Measurements from ENCODE around the gene BICDL1. TPM values are rescaled to one million over a fixed set of nuclear protein-coding genes. Genes with fewer than 3 reads are reported as not detected.

BICDL1 gene
- total RNA-seq, 1 experiment from 2014 or later, result 2.4 TPM

GRCh38 chr12:119989731-119990381 lies 820 bp downstream of the BICDL1 start:
- intact Hi-C loops (cut with micrococcal nuclease; ENCODE audit: unreplicated experiment), result loop anchor here (2.0 kb wide), 1 partner anchor 97 kb away; no protein-coding TSS in a partner anchor
- Histone ChIP-seq H3K4me3 (ENCODE audit: low read depth, low read length, poor library complexity, severe bottlenecking) (peak overlapping the region; percentile 61), H3K4me1 (ENCODE audit: insufficient read depth, low read length, poor library complexity, severe bottlenecking) (no peaks in the 10 kb centered on the region), H3K9me3 (ENCODE audit: low read depth, low read length, poor library complexity, severe bottlenecking) (no peaks in the 10 kb centered on the region), H3K36me3 (ENCODE audit: insufficient read depth, low read length, poor library complexity, severe bottlenecking) (no peaks in the 10 kb centered on the region), H3K27ac (ENCODE audit: low read depth, low read length, poor library complexity, severe bottlenecking) (no peak overlapping the region), H3K27me3 (replicated peaks; ENCODE audit: insufficient read depth, low read depth, low read length, poor library complexity) (peaks cover 37% of the 10 kb centered on the region)
- TF ChIP-seq EZH2 (IDR thresholded peaks at IDR 0.05; ENCODE audit: borderline replicate concordance, low read depth, low read length, poor library complexity, severe bottlenecking), result peak; percentile 37
- TF ChIP-seq, protein P1, sequence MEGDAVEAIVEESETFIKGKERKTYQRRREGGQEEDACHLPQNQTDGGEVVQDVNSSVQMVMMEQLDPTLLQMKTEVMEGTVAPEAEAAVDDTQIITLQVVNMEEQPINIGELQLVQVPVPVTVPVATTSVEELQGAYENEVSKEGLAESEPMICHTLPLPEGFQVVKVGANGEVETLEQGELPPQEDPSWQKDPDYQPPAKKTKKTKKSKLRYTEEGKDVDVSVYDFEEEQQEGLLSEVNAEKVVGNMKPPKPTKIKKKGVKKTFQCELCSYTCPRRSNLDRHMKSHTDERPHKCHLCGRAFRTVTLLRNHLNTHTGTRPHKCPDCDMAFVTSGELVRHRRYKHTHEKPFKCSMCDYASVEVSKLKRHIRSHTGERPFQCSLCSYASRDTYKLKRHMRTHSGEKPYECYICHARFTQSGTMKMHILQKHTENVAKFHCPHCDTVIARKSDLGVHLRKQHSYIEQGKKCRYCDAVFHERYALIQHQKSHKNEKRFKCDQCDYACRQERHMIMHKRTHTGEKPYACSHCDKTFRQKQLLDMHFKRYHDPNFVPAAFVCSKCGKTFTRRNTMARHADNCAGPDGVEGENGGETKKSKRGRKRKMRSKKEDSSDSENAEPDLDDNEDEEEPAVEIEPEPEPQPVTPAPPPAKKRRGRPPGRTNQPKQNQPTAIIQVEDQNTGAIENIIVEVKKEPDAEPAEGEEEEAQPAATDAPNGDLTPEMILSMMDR (conservative IDR thresholded peaks at IDR 0.05; ENCODE audit: low read depth, low read length), result no peak
- ChIA-PET POLR2A (ENCODE audit: low non-redundant PET) (no interaction called here), CTCF (no interaction called here)
- DNase-seq (ENCODE audit: low spot score), result peak; percentile 71
- no TSS peak for BruUV-seq (replicated peaks)

- ChIA-PET CTCF (no interaction called here), POLR2A (ENCODE audit: low non-redundant PET) (no interaction called here)
- BruUV-seq (replicated peaks), result no TSS peak
Measured at GRCh38 chr12:119990382-119990874, 1.4 kb downstream of the BICDL1 start.

DNA sequence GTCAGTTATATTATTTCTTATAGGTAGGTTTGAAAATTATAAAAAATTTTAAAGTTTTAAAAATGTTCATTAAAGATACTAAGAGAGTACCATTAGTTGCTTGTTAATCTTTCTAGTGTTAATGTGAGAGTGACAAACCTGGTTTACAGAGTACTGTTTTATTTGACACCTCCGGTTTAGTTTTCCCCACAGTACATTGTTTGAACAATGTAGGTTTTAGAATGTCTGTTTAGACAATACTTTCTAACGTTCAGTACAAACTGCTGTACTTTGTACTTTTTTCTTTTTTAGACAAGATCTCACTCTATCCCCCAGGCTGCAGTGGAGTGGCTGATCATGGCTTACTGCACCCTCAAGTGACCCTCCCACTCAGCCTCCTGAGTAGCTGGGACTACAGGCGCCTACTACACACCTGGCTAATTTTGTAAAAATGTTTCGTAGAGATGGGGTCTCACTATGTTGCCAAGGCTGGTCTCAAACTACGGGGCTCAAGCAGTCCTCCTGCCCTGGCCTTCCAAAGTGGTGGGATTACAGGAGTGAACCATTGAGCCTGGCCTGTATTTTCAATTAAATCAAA lies 3.2 kb downstream of the BICDL1 start:
- ChIA-PET CTCF (no interaction called here), POLR2A (ENCODE audit: low non-redundant PET) (no interaction called here)
- Histone ChIP-seq H3K36me3 (ENCODE audit: insufficient read depth, low read length, poor library complexity, severe bottlenecking) (no peaks in the 10 kb centered on the region), H3K9me3 (ENCODE audit: low read depth, low read length, poor library complexity, severe bottlenecking) (no peaks in the 10 kb centered on the region), H3K4me1 (ENCODE audit: insufficient read depth, low read length, poor library complexity, severe bottlenecking) (no peaks in the 10 kb centered on the region), H3K27me3 (replicated peaks; ENCODE audit: insufficient read depth, low read depth, low read length, poor library complexity) (peaks cover 22% of the 10 kb centered on the region), H3K27ac (ENCODE audit: low read depth, low read length, poor library complexity, severe bottlenecking) (no peak overlapping the region), H3K4me3 (ENCODE audit: low read depth, low read length, poor library complexity, severe bottlenecking) (no peak overlapping the region)
- DNase-seq (ENCODE audit: low spot score), result no peak
- BruUV-seq (replicated peaks), result no TSS peak
- intact Hi-C loops (cut with micrococcal nuclease; ENCODE audit: unreplicated experiment), result no loop called here
- TF ChIP-seq, protein P1 (conservative IDR thresholded peaks at IDR 0.05; ENCODE audit: low read depth, low read length), result no peak
- TF ChIP-seq EZH2 (IDR thresholded peaks at IDR 0.05; ENCODE audit: borderline replicate concordance, low read depth, low read length, poor library complexity, severe bottlenecking), result no peak

More at GRCh38 chr12:119990382-119990874, 1.4 kb downstream of the BICDL1 start:
- Histone ChIP-seq H3K27me3 (replicated peaks; ENCODE audit: insufficient read depth, low read depth, low read length, poor library complexity) (peaks cover 36% of the 10 kb centered on the region), H3K4me1 (ENCODE audit: insufficient read depth, low read length, poor library complexity, severe bottlenecking) (no peaks in the 10 kb centered on the region), H3K4me3 (ENCODE audit: low read depth, low read length, poor library complexity, severe bottlenecking) (peak overlapping the region; percentile 25), H3K36me3 (ENCODE audit: insufficient read depth, low read length, poor library complexity, severe bottlenecking) (no peaks in the 10 kb centered on the region), H3K9me3 (ENCODE audit: low read depth, low read length, poor library complexity, severe bottlenecking) (no peaks in the 10 kb centered on the region), H3K27ac (ENCODE audit: low read depth, low read length, poor library complexity, severe bottlenecking) (no peak overlapping the region)
- TF ChIP-seq, protein P1 (conservative IDR thresholded peaks at IDR 0.05; ENCODE audit: low read depth, low read length), result no peak
- TF ChIP-seq EZH2 (IDR thresholded peaks at IDR 0.05; ENCODE audit: borderline replicate concordance, low read depth, low read length, poor library complexity, severe bottlenecking), result no peak
- no peak for DNase-seq (ENCODE audit: low spot score)
- intact Hi-C loops (cut with micrococcal nuclease; ENCODE audit: unreplicated experiment), result no loop called here

Data from A673 (cell line).